Suprapubic skin (tissue), 4 donors: ENCODE measurements around the gene DCTN4.

Source experiments
- CTCF ChIP-seq, 2 donors: fragments of 200-600 bp in 1 of 2; fragments of 450-650 bp in 1 of 2; sonication (generic) in 1 of 2; IDR thresholded peaks; one replicate each; pipeline ENCODE4 v1.5.1; 2016 to 2019; ENCODE audit warnings: antibody characterized with exemption in 2 of 2, mild to moderate bottlenecking in 1 of 2, moderate library complexity in 1 of 2
- EP300 ChIP-seq: sonication (generic); formaldehyde crosslinking; IDR thresholded peaks from one replicate; pipeline ENCODE4 v1.6.1; 2017; ENCODE audit warnings: antibody characterized with exemption
- POLR2AphosphoS5 ChIP-seq, 3 donors: sonication (generic); formaldehyde crosslinking; IDR thresholded peaks; one replicate each; pipeline ENCODE4 v1.6.1; 2017; ENCODE audit warnings: antibody characterized with exemption in 3 of 3

DNA sequence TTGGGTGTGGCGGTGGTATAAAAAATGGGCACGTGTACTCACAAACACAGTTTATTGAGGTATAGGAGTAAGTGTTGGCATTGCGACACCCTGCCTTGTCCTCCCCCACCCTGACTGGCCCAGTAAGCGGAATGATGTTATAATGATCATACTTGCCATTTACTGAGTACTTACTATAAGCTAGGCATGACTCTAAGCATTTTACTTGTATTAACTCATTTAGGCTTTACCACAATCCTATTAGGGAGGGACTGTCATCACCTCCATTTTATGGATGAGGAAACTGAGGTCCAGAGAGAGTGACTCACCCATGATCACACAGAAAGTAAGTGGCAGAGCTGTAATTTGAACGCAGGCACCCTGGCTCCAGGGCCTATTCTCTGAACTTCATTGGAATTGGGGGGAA is 22.0 kb upstream of the DCTN4 start:
- no peak for TF ChIP-seq CTCF (IDR thresholded peaks at IDR 0.05)
- TF ChIP-seq EP300: no peak
- no peak for TF ChIP-seq POLR2AphosphoS5 (IDR thresholded peaks at IDR 0.05)
